NB4 (cell line): ENCODE measurements around the gene PAM.

ENCODE experiments used
- CTCF ChIP-seq: IDR thresholded peaks from one replicate; pipeline ENCODE4 v1.5.1; 2012; ENCODE audit warnings: low read depth, low read length
- MAX ChIP-seq: IDR thresholded peaks from 2 replicates; pipeline ENCODE4 v1.6.1; 2011; ENCODE audit warnings: low read depth, low read length
- MYC ChIP-seq: IDR thresholded peaks from 2 replicates; pipeline ENCODE4 v1.6.1; 2011; ENCODE audit warnings: low read depth, low read length
- POLR2A ChIP-seq: IDR thresholded peaks from 2 replicates; pipeline ENCODE4 v1.6.1; 2011; ENCODE audit warnings: mild to moderate bottlenecking; ENCODE audit not compliant: insufficient read length; ENCODE audit errors: extremely low read depth

- TF ChIP-seq CTCF (no peak), MAX (no peak), POLR2A (no peak), MYC (no peak)
Measured at GRCh38 chr5:102742215-102742614, 12.9 kb upstream of the PAM start.
